Hepatocyte (in vitro differentiated cells): ENCODE data around the gene PALD1. TPM values are rescaled to one million over a fixed set of nuclear protein-coding genes. Genes with fewer than 3 reads are reported as not detected.
"Not testable (repeated sequence)": the region's sequence is repeated elsewhere in the genome, so short reads cannot be mapped to it uniquely, and the experiment has no call there.

Experiments
- DNase-seq: peaks from one replicate; pipeline ENCODE4 v3.0.0-alpha.2; 2016; ENCODE audit warnings: low spot score
- H2AFZ ChIP-seq: fragments of 200-600 bp; sonication (generic); 2 replicates; pipeline ENCODE4 v1.6.0; 2016; ENCODE audit warnings: antibody characterized with exemption, mild to moderate bottlenecking
- H3K27ac ChIP-seq: fragments of 200-600 bp; sonication (generic); 2 replicates; pipeline ENCODE4 v1.5.1; 2016; ENCODE audit warnings: mild to moderate bottlenecking
- H3K27me3 ChIP-seq: fragments of 200-600 bp; sonication (generic); 2 replicates; pipeline ENCODE4 v1.6.1; 2016
- H3K36me3 ChIP-seq: fragments of 200-600 bp; sonication (generic); replicated peaks from 2 replicates; pipeline ENCODE4 v1.5.1; 2016; ENCODE audit warnings: low read depth; ENCODE audit not compliant: insufficient read depth
- H3K4me1 ChIP-seq: fragments of 200-600 bp; sonication (generic); 2 replicates; pipeline ENCODE4 v1.5.1; 2016; ENCODE audit warnings: mild to moderate bottlenecking, moderate library complexity; ENCODE audit not compliant: insufficient read depth
- H3K4me2 ChIP-seq: fragments of 200-600 bp; sonication (generic); 2 replicates; pipeline ENCODE4 v1.6.0; 2016
- H3K4me3 ChIP-seq: fragments of 200-600 bp; sonication (generic); 2 replicates; pipeline ENCODE4 v1.5.1; 2016; ENCODE audit warnings: mild to moderate bottlenecking
- H3K79me2 ChIP-seq: fragments of 200-600 bp; sonication (generic); 2 replicates; pipeline ENCODE4 v1.6.0; 2017; ENCODE audit warnings: mild to moderate bottlenecking
- H3K9me2 ChIP-seq: fragments of 200-600 bp; sonication (generic); replicated peaks from 2 replicates; pipeline ENCODE4 v1.6.0; 2017; ENCODE audit warnings: mild to moderate bottlenecking; ENCODE audit not compliant: insufficient read depth
- H3K9me3 ChIP-seq: fragments of 200-600 bp; sonication (generic); 2 replicates; pipeline ENCODE4 v1.5.1; 2016; ENCODE audit warnings: low read depth, mild to moderate bottlenecking
- H4K20me1 ChIP-seq: fragments of 200-600 bp; sonication (generic); 2 replicates; pipeline ENCODE4 v1.6.0; 2016; ENCODE audit warnings: mild to moderate bottlenecking; ENCODE audit not compliant: insufficient read depth, poor library complexity, severe bottlenecking
- CTCF ChIP-seq: fragments of 200-600 bp; sonication (generic); IDR thresholded peaks from 2 replicates; pipeline ENCODE4 v1.5.1; 2016; ENCODE audit warnings: antibody characterized with exemption, mild to moderate bottlenecking; ENCODE audit not compliant: poor library complexity
- EZH2 ChIP-seq: fragments of 200-600 bp; sonication (generic); IDR thresholded peaks from 2 replicates; pipeline ENCODE4 v1.6.1; 2016; ENCODE audit warnings: antibody characterized with exemption, mild to moderate bottlenecking, borderline replicate concordance
- EZH2phosphoT487 ChIP-seq: fragments of 200-600 bp; sonication (generic); IDR thresholded peaks from one replicate; pipeline ENCODE4 v1.6.1; 2018; ENCODE audit warnings: antibody characterized with exemption, mild to moderate bottlenecking, low read depth, moderate library complexity; ENCODE audit not compliant: unreplicated experiment, severe bottlenecking
- WGBS: methylation state at CpG from one replicate; pipeline ENCODE4 v1.1.6; 2016; ENCODE audit warnings: low lambda C conversion rate; ENCODE audit errors: missing lambda C conversion rate; 5-methylcytosine and 5-hydroxymethylcytosine counted together
- polyA plus RNA-seq: library from polyadenylated mRNA; unstranded; fragments of >200 nt; fragmentation: Nextera tagmentation; extraction: Ambion mirVana; gene quantifications from 2 replicates; pipeline ENCODE4 v1.2.1, GENCODE V29; 2016
- total RNA-seq: library from RNA; depleted of rRNA; stranded (reverse); fragments of >200 nt; gene quantifications from 2 replicates; pipeline ENCODE4 v1.2.3, GENCODE V29; 2014

Gene PALD1
- total and polyA plus RNA-seq, 2 experiments from 2014 or later, result 1.3 to 2.2 TPM

- Histone ChIP-seq H3K27me3 (peaks cover 15% of the 10 kb centered on the region), H3K4me1 (peaks cover 13% of the 10 kb centered on the region), H4K20me1 (no peaks in the 10 kb centered on the region), H3K4me3 (no peak overlapping the region), H3K27ac (no peak overlapping the region), H3K4me2 (no peak overlapping the region), H3K9me3 (no peaks in the 10 kb centered on the region), H3K9me2 (no peaks in the 10 kb centered on the region), H2AFZ (no peak overlapping the region), H3K36me3 (no peaks in the 10 kb centered on the region), H3K79me2 (no peaks in the 10 kb centered on the region)
- 59% methylated on average over 8 of the region's 8 CpGs for WGBS
- TF ChIP-seq CTCF, result no peak
- TF ChIP-seq EZH2, result no peak
- TF ChIP-seq EZH2phosphoT487, result no peak
- no peak for DNase-seq
Observed at GRCh38 chr10:70482982-70483760, 4.6 kb downstream of the PALD1 start.

- WGBS, result 93% methylated on average over 6 of the region's 6 CpGs
- not testable (repeated sequence) for DNase-seq, H2AFZ ChIP-seq, H3K36me3 ChIP-seq, H3K4me3 ChIP-seq, H3K79me2 ChIP-seq, H4K20me1 ChIP-seq, H3K27ac ChIP-seq, H3K4me1 ChIP-seq, H3K4me2 ChIP-seq, H3K9me2 ChIP-seq, H3K9me3 ChIP-seq
- H3K27me3 ChIP-seq, result peaks cover 12% of the 10 kb centered on the region
Observed at GRCh38 chr10:70483872-70484271, 5.3 kb downstream of the PALD1 start.

- WGBS, result 96% methylated on average over 3 of the region's 3 CpGs
- Histone ChIP-seq H4K20me1 (no peaks in the 10 kb centered on the region), H3K9me3 (no peaks in the 10 kb centered on the region), H2AFZ (no peak overlapping the region), H3K36me3 (no peaks in the 10 kb centered on the region), H3K4me2 (no peak overlapping the region), H3K27me3 (no peaks in the 10 kb centered on the region), H3K27ac (no peak overlapping the region), H3K9me2 (no peaks in the 10 kb centered on the region), H3K4me1 (peaks cover under 1% of the 10 kb centered on the region), H3K4me3 (no peak overlapping the region), H3K79me2 (no peaks in the 10 kb centered on the region)
- DNase-seq, result no peak
- TF ChIP-seq EZH2phosphoT487, result no peak
- TF ChIP-seq CTCF, result no peak
- TF ChIP-seq EZH2, result no peak
Observed at GRCh38 chr10:70487824-70488223, 9.3 kb downstream of the PALD1 start.

GRCh38 chr10:70490142-70490541 lies 11.6 kb downstream of the PALD1 start:
- H3K36me3 ChIP-seq, result no peaks in the 10 kb centered on the region
- H3K4me3 ChIP-seq, result no peak overlapping the region
- no peaks in the 10 kb centered on the region for H4K20me1 ChIP-seq
- TF ChIP-seq EZH2phosphoT487, result no peak
- no peak for TF ChIP-seq EZH2
- TF ChIP-seq CTCF, result no peak
- WGBS, result 78% methylated on average over 4 of the region's 4 CpGs
- no peaks in the 10 kb centered on the region for H3K27me3 ChIP-seq
- DNase-seq, result no peak
- no peaks in the 10 kb centered on the region for H3K4me1 ChIP-seq
- H2AFZ ChIP-seq, result no peak overlapping the region
- no peaks in the 10 kb centered on the region for H3K9me2 ChIP-seq
- H3K9me3 ChIP-seq, result no peaks in the 10 kb centered on the region
- no peak overlapping the region for H3K27ac ChIP-seq
- H3K79me2 ChIP-seq, result no peaks in the 10 kb centered on the region
- no peak overlapping the region for H3K4me2 ChIP-seq
